Stimulated activated CD8-positive, alpha-beta memory T cell treated with anti-CD3 and anti-CD28 coated beads, Interleukin-4, amount 100 ng/mL, for 48 hours (primary cell): ENCODE results near the gene GSG1L.
"Not testable (repeated sequence)": the region's sequence is repeated elsewhere in the genome, so short reads cannot be mapped to it uniquely, and the experiment has no call there.

Experiments
- DNase-seq: peaks from one replicate; pipeline ENCODE4 v3.0.0-alpha.2; 2020

The GSG1L gene

GRCh38 chr16:27745348-27745747 lies 318.2 kb downstream of the GSG1L start:
- no peak for DNase-seq

GRCh38 chr16:27743963-27744362 lies 319.6 kb downstream of the GSG1L start:
- DNase-seq: no peak

- not testable (repeated sequence) for DNase-seq
Observed at GRCh38 chr16:27743001-27743400, 320.5 kb downstream of the GSG1L start.

- no peak for DNase-seq
Observed at GRCh38 chr16:27742333-27742732, 321.2 kb downstream of the GSG1L start.

- no peak for DNase-seq
Observed at GRCh38 chr16:27740496-27741201, 322.9 kb downstream of the GSG1L start.

- no peak for DNase-seq
Observed at GRCh38 chr16:27739606-27740357, 323.7 kb downstream of the GSG1L start.

GRCh38 chr16:27738596-27738995 lies 324.9 kb downstream of the GSG1L start:
- DNase-seq: no peak
